ENCODE measurements around the gene TXNL1.

The TXNL1 gene

DNA sequence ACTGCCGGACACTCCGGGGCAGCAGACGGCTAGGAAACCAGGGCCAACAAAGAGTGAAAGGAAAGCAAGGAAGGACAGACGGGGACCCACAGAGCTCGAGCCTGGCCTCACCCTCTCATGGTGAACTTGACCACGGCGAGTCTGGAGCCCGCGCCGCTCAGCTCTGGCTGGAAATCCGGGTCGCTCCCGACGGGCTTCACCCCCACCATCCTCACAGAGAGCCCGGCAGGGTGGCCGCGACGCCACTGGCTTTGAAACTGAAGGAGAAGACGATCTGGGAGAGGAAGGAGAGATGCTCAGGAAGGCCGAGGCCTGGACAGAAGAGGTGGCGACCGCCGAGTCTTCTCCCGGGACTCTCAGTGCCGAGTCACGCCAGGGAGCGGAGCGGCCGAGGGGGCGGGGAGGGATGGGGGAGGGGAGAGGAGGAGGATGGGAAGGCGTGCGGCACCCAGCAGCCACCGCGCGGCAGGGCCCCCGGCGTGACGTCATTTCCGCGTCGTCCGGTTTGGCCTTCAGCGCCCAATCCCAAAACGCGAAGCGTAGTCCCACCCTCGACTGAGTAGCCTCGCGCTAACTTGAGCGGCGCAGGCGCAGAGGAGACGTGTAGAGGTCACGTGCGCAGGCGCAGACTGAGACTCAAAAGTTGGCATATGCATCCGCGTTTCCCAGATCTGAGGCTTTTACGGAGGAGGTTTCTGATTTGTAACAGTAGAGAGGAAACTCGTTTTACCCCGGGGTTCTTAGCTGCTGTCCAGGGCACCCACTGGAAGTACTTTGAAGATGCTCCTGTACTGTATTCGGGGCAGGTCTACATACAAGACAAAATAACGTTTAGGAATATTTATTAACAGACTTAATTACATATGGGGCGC lies at the start of gene TXNL1:
TXNL1 (minus strand) TSS at position 361 of the 872 bp plus-strand sequence; CDS start at position 209, 152 bp downstream.
- FAIRE-seq: peak; percentile 100
- TF ChIP-seq, protein P1, sequence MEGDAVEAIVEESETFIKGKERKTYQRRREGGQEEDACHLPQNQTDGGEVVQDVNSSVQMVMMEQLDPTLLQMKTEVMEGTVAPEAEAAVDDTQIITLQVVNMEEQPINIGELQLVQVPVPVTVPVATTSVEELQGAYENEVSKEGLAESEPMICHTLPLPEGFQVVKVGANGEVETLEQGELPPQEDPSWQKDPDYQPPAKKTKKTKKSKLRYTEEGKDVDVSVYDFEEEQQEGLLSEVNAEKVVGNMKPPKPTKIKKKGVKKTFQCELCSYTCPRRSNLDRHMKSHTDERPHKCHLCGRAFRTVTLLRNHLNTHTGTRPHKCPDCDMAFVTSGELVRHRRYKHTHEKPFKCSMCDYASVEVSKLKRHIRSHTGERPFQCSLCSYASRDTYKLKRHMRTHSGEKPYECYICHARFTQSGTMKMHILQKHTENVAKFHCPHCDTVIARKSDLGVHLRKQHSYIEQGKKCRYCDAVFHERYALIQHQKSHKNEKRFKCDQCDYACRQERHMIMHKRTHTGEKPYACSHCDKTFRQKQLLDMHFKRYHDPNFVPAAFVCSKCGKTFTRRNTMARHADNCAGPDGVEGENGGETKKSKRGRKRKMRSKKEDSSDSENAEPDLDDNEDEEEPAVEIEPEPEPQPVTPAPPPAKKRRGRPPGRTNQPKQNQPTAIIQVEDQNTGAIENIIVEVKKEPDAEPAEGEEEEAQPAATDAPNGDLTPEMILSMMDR (IDR thresholded peaks at IDR 0.05; ENCODE audit: insufficient read depth, missing control alignments): no peak

DNA sequence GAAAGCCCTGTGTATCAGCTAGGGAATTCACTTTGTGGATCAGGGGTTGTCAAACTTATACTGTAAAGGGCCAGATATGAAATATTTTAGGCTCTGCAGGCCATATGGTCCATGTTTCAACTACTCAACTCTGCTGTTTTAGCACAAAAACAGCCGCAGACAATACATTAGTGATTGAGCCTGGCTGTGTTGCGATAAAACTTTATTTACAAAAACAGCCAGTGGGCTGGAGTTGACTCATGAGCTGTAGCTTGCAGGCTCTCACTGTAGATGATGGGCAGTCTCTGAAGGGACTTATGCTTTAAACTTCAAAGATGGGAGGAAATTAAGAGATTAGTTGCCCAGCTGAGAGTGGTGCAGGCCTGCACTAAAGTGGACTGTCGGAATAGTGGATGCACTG lies 45.9 kb upstream of the TXNL1 start:
- FAIRE-seq (no peak), DNase-seq (ENCODE audit: insufficient read length, low spot score) (no peak)
- TF ChIP-seq, protein P1 (IDR thresholded peaks at IDR 0.05; ENCODE audit: insufficient read depth, missing control alignments): no peak

More for the DNA sequence above, at the start of gene TXNL1:
- DNase-seq (ENCODE audit: insufficient read length, low spot score): peak; percentile 97

DNA sequence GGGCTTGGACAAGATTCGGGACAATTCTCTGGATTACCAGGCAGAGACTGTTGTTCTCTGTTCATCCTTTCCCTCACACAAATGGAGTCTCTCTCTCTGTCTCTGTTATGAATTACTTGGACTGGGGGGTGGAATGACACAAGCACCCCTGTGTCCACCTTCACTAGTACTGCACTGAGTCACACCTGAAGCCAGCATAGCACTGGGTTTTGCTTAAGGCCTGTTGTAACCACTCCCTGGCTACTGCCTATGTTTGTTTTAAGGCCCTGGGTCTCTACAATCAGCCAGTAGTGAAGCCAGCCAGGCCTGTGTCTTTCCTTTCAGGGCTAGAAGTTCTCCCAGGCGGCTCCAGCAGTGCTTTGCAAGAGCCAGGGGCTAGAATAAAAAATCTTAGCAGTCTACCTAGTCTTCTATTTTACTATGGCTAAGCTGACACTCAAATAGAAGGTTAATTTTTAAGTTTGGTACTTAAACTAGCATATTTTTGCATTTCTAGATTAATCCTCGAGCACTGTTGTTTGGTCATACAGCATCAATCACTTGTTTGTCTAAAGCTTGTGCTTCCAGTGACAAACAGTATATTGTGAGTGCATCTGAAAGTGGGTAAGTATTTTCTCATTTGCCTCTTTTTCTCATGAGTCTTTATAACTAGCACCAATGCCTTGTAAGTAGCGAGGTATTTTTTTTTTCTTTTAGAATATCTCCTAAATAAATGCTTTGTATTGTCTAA lies 40.6 kb upstream of the TXNL1 start:
- peak; percentile 95 for FAIRE-seq
- TF ChIP-seq, protein P1 (IDR thresholded peaks at IDR 0.05; ENCODE audit: insufficient read depth, missing control alignments): no peak

DNA sequence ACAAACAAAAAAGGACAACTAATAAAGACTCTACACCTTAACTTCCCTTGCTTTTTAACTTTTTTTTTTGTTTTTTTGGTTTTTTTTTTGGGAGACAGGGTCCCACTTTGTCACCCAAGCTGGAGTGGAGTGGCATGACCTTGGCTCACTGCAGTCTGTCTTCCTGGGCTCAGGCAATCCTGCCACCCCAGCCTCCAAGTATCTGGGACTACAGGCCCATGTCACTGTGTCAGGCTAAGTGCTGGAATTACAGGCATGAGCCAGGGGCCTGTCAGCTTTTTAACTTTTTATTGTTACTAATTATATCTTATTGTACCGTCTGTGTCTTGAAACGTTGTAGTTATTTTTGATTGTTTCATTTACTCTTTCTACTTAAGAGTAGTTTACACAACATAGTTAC lies 38.2 kb upstream of the TXNL1 start:
- DNase-seq (ENCODE audit: insufficient read length, low spot score) (no peak), FAIRE-seq (no peak)
- TF ChIP-seq, protein P1 (IDR thresholded peaks at IDR 0.05; ENCODE audit: insufficient read depth, missing control alignments): no peak

More for the DNA sequence above, 40.6 kb upstream of the TXNL1 start:
- no peak for DNase-seq (ENCODE audit: insufficient read length, low spot score)

DNA sequence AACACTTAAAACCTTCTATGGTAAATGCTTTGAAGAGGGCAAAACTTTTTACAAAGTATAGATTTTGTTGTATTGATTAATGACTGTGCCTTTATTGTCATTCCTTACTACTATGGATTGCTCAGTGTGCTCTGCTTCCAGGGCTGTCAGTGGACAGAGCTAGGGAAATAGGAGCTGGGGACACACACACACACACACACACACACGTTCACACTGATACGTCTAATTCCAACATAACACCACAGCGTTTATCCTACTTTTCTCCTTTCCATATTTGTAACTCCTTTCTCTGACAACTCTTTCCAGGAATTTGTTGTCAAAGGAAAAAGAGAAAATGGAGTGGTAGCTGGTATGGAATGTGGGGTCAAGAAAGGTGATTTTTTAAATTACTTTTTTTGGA lies 34.6 kb upstream of the TXNL1 start:
- no peak for DNase-seq (ENCODE audit: insufficient read length, low spot score)
- TF ChIP-seq, protein P1 (IDR thresholded peaks at IDR 0.05; ENCODE audit: insufficient read depth, missing control alignments): no peak
- peak; percentile 98 for FAIRE-seq

DNA sequence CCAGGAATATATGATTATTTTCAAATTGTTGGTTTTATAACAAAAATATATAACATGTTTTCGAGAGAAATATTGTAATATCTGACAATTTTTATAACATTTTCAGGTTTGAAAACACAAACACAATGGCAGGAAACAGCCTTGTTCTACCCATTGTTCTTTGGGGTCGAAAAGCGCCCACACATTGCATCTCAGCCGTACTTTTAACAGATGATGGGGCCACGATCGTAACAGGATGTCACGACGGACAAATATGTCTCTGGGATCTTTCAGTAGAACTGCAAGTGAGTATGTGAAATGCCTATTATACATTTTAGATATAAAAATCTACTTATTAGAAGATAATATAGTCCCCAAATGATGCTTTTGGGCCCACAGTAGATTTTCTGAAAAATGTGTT lies 34.0 kb upstream of the TXNL1 start:
- peak; percentile 44 for FAIRE-seq
- DNase-seq (ENCODE audit: insufficient read length, low spot score): no peak
- TF ChIP-seq, protein P1 (IDR thresholded peaks at IDR 0.05; ENCODE audit: insufficient read depth, missing control alignments): no peak
